ENCODE data around the gene BLID. TPM values are rescaled to one million over a fixed set of nuclear protein-coding genes. Genes with fewer than 3 reads are reported as not detected.

BLID gene
- polyA plus RNA-seq, 1 donor (not counting 4 experiments of a cell fraction or from before 2014, with no cell fraction given) = 0.18 TPM

DNA sequence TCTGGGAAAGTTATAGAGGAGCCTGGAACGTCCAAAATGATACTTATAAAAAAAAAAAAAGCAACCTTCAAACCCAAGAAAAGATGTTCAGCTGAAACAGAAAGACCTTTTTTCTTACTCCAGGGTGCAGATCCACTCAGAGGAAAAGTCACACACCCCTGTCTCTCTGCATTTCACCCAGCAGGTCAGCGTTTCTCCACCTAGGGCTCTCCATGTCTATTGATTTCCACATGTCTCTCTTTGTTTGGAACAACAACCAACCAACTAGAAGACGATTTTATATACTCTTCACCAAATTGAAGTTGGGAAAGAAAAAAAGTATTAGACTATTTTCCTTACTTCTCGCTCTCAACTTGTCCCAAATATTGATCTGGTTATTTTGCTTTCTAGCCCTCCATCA is 42.2 kb upstream of the BLID start:
- H3K27me3 ChIP-seq (ENCODE audit: control insufficient read depth, extremely low read depth, insufficient read depth, low read length) = no peaks in the 10 kb centered on the region
- H3K79me2 ChIP-seq (ENCODE audit: control insufficient read depth, insufficient read depth, low read length) = peaks cover 78% of the 10 kb centered on the region
- no peaks in the 10 kb centered on the region for H3K9me1 ChIP-seq (ENCODE audit: control insufficient read depth, extremely low read depth, insufficient read depth, low read length)
- DNase-seq (ENCODE audit: low read depth, low spot score) (no peak), FAIRE-seq (no peak)
- peak overlapping the region; percentile 77 for H3K9ac ChIP-seq (ENCODE audit: control insufficient read depth, extremely low read depth, insufficient read depth, low read length)
- H2AFZ ChIP-seq (ENCODE audit: control insufficient read depth, low read length) = no peak overlapping the region
- H3K9me3 ChIP-seq (ENCODE audit: control insufficient read depth, low read depth, low read length) = no peaks in the 10 kb centered on the region
- H3K4me3 ChIP-seq (ENCODE audit: control insufficient read depth in 2 of 3, extremely low read depth in 1 of 3, insufficient read depth in 2 of 3, low read depth in 1 of 3, low read length in 3 of 3) = peak overlapping the region in 2 of 3 experiments; percentile 72 to 78
- peaks cover 0 to 13% of the 10 kb centered on the region in 2 experiments for H3K36me3 ChIP-seq (ENCODE audit: control insufficient read depth in 2 of 2, extremely low read depth in 1 of 2, insufficient read depth in 2 of 2, low read length in 2 of 2)
- H3K27ac ChIP-seq (ENCODE audit: control insufficient read depth, insufficient read depth, low read length) = peak overlapping the region; percentile 87
- no peak for TF ChIP-seq EZH2 (IDR thresholded peaks at IDR 0.05; ENCODE audit: low read length)
- no peak for TF ChIP-seq CTCF (optimal IDR thresholded peaks at IDR 0.05 in 1 of 3, IDR thresholded peaks at IDR 0.05 in 1 of 3, conservative IDR thresholded peaks at IDR 0.05 in 1 of 3; ENCODE audit: extremely low read depth in 1 of 3, insufficient read depth in 2 of 3, low read length in 3 of 3)
- peak overlapping the region; percentile 97 for H3K4me2 ChIP-seq (ENCODE audit: control insufficient read depth, extremely low read depth, insufficient read depth, low read depth, low read length)
- peaks cover 64% of the 10 kb centered on the region for H3K4me1 ChIP-seq (ENCODE audit: control insufficient read depth, extremely low read depth, insufficient read depth, low read length)
- dilution Hi-C loops (cut with MboI; ENCODE audit: extremely low pct_ligation_motif_present, low sequenced_read_pairs) = no loop called here
- no peaks in the 10 kb centered on the region for H4K20me1 ChIP-seq (ENCODE audit: control insufficient read depth, extremely low read depth, insufficient read depth, low read length)

DNA sequence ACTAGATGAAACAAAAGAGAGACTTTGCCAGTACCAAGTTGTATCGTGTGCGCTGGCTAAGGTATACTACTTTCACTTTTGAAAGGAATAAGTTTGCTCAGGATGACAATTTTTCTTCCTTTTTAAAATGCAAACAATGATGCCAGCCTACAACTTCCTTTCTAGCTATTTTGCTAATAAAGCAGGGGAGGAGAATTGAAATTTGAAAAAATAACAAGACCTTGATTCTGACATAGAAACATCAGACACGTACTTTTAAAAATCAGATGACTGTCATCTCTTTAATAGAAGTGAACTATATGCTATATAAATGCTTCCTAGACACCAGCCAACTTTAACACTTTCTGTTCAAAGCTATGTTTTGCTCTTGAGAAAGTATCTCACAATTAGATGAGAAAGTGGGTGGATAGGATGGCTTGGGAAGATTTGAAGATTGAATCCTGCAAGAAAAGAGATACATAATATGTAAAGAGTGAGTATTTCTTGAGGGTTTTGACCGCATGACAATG is 41.7 kb upstream of the BLID start:
- FAIRE-seq = no peak
- dilution Hi-C loops (cut with MboI; ENCODE audit: extremely low pct_ligation_motif_present, low sequenced_read_pairs) = no loop called here
- H3K9ac ChIP-seq (ENCODE audit: control insufficient read depth, extremely low read depth, insufficient read depth, low read length) = peak overlapping the region; percentile 77
- no peak for DNase-seq (ENCODE audit: low read depth, low spot score)
- no peaks in the 10 kb centered on the region for H3K9me1 ChIP-seq (ENCODE audit: control insufficient read depth, extremely low read depth, insufficient read depth, low read length)
- no peaks in the 10 kb centered on the region for H3K9me3 ChIP-seq (ENCODE audit: control insufficient read depth, low read depth, low read length)
- H3K27me3 ChIP-seq (ENCODE audit: control insufficient read depth, extremely low read depth, insufficient read depth, low read length) = no peaks in the 10 kb centered on the region
- H3K4me1 ChIP-seq (ENCODE audit: control insufficient read depth, extremely low read depth, insufficient read depth, low read length) = peaks cover 60% of the 10 kb centered on the region
- H4K20me1 ChIP-seq (ENCODE audit: control insufficient read depth, extremely low read depth, insufficient read depth, low read length) = no peaks in the 10 kb centered on the region
- peaks cover 0 to 13% of the 10 kb centered on the region in 2 experiments for H3K36me3 ChIP-seq (ENCODE audit: control insufficient read depth in 2 of 2, extremely low read depth in 1 of 2, insufficient read depth in 2 of 2, low read length in 2 of 2)
- H3K4me3 ChIP-seq (ENCODE audit: control insufficient read depth in 2 of 3, extremely low read depth in 1 of 3, insufficient read depth in 2 of 3, low read depth in 1 of 3, low read length in 3 of 3) = peak overlapping the region; percentile 8 to 78 (median 72)
- H3K4me2 ChIP-seq (ENCODE audit: control insufficient read depth, extremely low read depth, insufficient read depth, low read depth, low read length) = peak overlapping the region; percentile 97
- H3K27ac ChIP-seq (ENCODE audit: control insufficient read depth, insufficient read depth, low read length) = peak overlapping the region; percentile 87
- H3K79me2 ChIP-seq (ENCODE audit: control insufficient read depth, insufficient read depth, low read length) = peaks cover 75% of the 10 kb centered on the region
- no peak for TF ChIP-seq CTCF (optimal IDR thresholded peaks at IDR 0.05 in 1 of 3, IDR thresholded peaks at IDR 0.05 in 1 of 3, conservative IDR thresholded peaks at IDR 0.05 in 1 of 3; ENCODE audit: extremely low read depth in 1 of 3, insufficient read depth in 2 of 3, low read length in 3 of 3)
- TF ChIP-seq EZH2 (IDR thresholded peaks at IDR 0.05; ENCODE audit: low read length) = no peak
- no peak overlapping the region for H2AFZ ChIP-seq (ENCODE audit: control insufficient read depth, low read length)

Measured in keratinocyte (primary cell).